ENCODE data around the gene COX5B. TPM values are rescaled to one million over a fixed set of nuclear protein-coding genes. Genes with fewer than 3 reads are reported as not detected.
"Not testable (repeated sequence)": the region's sequence is repeated elsewhere in the genome, so short reads cannot be mapped to it uniquely, and the experiment has no call there.

The COX5B gene
- polyA plus RNA-seq, 12 donors = 120 to 186 (median 161) TPM; not detected in 1

DNA sequence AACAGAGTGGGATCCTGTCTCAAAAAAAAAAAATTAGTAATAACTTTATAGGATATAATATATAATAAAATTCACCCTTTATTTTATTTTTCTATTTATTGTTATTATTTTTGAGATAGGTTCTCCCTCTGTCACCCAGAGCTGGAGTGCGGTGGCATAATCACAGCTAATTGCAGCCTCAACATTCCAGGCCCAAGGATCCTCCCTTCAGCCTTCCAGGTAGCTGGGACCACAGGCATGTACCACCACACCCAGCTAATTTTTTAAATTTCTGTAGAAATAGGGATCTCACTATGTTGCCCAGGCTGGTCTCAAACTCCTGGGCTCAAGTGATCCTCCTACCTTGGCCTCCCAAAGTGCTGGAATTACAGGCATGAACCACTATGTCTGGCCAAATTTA is 24.6 kb downstream of the COX5B start:
- no peak for DNase-seq

DNA sequence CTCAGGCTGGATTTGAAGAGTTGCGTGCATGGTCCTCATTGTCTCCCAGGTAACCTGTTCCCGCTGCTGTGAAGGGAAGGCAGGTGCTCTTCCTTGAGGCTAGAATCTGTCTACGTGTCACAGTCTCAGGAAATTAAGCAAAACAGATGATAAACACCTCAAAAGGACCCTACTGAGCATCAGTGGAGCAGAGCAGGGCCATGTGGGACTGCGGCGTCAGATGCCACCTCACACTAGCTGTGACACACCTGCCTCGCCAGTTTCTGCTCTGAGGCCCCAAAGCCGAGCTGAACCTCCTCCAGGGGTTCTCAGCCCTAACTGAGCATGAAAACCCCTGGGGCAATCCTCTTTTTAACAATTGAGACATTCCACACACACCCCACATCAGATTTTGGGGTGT is 25.7 kb downstream of the COX5B start:
- DNase-seq = no peak

DNA sequence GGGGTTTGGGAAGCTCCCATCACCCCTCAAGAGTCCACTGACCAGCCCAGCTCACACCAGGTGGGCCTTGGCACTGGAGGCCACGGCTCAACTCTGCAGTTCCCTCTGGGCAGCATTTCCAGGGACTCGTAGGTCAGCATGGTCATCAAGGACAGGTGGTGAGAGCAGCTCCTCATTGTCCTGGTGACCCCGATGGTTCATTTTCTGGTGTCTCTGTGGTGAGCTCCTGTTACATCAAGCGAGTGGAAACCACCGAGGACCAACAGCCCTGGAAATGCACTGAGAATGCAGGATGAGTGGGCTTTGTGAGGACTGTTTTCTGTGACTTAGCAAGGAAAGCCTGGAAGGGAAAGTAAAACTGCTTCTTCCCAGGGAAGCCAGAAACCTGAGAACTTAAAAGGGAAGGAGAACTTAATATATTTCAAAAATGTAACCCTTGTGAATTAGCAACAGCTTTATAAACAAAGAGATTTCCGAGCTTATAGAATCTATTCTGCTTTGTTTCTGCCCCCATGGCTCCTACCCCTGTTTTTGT is 26.8 kb downstream of the COX5B start:
- DNase-seq = not testable (repeated sequence)

DNA sequence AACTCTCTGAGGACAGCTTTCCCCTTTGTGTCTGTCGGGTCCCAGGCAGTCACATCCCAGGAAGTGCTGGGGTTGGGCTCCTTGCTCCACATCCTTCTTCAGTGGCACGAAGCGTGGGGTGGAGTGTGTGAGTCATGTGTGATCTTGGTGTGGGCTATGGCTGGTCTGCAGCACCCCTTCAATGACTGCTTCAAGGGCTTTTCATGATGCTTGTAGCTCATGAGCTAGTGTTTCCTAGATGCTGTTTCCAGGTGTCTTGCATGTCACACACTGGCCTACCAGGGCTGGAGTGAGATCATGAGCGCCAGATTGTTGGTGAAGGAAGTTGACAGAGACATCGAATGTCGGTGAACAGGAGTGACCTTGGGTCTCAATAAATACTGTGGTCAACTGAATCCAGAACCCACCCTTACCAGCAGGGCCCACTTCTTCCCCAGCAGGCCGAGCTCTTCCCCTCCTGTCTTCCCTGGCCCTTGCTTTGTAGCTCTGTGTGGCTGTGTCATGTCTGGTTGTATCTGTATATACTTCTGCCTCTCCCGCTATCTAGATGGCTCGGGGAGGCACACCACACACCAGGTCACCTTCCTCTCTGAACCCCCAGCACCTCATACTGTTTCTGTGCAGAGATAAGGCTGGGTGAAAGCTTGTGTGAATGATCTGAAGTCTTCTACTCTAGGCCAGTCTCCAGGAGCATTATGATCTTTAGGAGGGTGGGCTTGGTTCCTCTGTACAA is 27.5 kb downstream of the COX5B start:
- no peak for DNase-seq

DNA sequence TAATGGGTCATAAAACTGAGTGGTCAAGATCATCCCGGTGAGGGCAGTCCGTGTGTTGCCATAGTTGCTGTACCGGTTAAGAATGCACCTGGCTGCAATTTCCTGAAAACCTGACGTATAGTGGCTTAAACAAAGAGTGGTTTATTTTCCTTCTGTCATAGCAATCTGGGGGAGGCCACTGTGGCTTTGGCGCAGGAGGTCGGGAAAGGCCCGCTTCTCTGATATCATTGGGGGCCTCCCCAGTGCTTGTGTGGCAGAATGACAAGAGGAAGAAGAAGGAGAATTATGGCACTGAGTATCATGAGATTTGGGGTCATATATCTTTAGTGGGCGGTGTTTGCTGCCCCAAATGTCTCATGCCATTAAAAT is 28.0 kb downstream of the COX5B start:
- no peak for DNase-seq

DNA sequence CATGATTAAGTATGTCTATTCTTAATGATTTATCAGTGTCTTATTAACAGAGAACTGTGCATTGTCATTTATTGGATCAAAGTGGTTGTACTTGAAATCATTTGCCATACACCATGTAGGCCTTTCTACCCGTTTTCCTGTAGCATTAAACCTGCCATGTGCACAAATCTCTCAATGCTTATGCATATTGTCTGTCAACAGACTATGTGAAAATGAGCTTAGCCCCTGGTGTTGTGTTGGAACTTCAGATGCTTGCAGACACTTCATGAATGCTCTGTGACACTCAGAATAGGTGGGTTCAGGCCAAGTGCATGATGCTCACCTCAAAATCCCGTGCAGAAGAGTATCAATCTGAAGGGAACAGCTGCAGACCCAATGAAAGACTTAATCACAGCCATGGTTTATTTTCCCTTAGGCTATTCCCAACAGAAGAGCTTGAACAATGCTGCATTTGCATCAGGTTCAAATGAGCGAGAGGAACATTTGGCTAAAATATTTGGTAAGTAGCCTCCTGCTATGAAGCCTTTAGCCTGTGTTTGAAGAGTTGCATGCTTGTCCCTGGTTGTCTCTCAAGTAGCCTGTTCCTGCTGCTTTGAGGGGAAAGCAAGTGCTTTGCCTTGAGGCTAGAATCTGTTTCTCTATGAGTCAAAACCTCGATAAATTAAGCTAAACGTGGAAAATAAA is 29.7 kb downstream of the COX5B start:
- no peak for DNase-seq

DNA sequence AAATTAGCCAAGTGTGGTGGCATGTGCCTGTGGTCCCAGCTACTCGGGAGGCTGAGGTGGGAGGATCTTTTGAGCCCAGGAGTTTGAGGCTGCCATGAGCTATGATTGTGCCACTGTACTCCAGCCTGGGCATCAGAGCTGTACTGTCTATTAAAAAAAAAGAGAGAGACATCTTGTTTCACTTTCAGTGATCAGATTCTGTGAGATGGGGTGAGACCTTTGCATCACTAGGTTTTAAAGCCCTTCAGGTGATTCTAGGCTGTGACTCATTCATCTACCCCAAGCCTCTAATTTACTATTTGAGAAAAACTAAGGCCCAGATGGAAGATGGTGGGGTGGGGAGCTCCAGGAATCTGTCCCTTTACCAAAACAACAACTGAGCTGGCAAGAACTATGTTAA is 30.8 kb downstream of the COX5B start:
- DNase-seq = no peak

DNA sequence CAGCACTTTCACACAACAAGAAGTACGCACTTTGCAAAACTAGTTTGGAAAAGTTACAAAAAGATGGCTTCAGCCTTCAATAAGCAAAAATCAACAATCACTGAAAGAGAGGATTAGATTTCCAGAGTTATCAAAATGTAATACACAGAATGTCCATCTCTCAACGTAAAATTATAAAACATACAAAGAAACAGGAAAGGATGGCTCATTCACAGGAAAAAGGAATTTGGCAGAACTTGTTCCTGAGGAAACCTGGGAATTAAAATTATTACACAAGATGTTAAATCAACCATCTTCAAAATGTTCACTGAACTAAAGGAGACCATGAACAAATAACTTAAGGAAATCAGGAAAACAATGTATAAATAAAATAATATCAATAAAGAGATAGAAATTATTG is 31.6 kb downstream of the COX5B start:
- DNase-seq = no peak

DNA sequence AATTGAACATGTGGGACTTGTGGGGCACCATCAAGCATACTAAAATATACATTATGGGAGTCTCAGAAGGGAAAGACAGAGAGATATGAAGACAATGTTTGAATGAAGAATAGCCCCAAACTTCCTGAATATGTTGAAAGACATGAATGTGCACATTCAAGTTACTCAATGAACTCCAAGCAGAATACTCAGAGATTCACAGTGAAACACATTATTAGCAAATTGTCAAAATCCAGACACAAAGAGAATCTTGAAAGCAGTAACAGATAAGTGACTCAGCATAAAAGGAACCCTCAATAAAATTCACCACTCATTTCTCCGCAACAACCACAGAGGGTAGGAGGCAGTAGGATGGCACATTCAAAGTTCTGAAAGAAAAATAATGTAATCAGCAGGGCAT is 32.4 kb downstream of the COX5B start:
- DNase-seq = no peak

DNA sequence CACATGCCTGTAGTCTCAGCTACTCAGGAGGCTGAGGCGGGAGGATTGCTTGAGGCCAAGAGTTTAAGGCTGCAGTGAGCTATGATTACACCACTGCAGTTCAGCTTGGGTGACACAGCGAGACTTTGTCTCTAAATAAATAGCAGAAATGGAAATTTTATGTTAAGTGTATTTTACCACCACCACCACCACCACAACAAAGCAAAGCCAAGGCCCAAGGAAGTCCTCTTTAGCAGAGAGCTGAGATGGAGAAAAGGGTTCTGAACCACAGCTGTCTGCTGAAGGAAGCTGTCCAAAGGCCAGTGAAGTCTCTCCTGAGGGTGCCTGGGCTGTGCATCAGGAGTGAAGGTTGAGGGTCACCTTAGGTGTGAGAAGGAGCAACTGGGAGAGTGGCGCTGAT is 41.4 kb downstream of the COX5B start:
- not testable (repeated sequence) for DNase-seq

DNA sequence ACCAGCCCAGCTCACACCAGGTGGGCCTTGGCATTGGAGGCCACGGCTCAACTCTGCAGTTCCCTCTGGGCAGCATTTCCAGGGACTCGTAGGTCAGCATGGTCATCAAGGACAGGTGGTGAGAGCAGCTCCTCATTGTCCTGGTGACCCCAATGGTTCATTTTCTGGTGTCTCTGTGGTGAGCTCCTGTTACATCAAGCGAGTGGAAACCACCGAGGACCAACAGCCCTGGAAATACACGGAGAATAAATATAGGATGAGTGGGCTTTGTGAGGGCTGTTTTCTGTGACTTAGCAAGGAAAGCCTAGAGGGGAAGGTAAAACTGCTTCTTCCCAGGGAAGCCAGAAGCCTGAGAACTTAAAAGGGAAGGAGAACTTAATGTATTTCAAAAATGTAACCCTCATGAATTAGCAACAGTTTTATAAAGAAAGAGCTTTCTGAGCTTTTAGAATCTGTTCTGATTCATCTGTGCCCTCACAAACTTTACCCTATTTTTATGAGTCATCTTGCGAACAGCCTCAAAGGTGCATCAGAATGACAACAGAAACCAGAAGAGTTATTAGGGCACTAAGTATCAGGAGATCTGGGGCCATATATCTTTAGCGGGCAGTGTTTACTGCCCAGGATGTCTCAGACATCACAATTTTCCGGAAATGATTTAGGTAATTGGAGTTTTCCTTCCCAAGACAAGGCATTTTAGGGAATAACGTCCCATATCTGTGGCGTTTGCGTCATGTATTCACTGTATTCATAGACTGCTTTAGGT is 42.4 kb downstream of the COX5B start:
- DNase-seq = no peak

DNA sequence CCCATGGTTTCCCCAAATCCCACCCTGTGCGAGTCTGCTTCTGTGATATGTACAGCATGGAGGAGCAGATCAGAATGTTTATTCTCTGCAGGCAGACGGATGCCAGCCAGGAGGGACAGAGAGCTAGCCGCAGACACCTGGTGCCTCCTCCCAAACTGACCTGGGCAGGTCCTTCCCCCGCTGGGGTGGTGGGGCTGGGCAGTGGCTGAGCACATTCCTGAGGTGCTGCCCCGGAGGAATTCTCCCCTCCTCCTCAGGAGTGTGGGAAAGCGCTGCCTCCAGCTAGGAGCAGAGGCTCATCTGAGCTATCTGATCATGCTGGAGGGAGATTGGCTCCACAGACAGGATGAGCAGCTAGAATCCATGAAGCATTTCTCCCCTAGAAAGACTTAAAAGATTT is 45.3 kb downstream of the COX5B start:
- no peak for DNase-seq

DNA sequence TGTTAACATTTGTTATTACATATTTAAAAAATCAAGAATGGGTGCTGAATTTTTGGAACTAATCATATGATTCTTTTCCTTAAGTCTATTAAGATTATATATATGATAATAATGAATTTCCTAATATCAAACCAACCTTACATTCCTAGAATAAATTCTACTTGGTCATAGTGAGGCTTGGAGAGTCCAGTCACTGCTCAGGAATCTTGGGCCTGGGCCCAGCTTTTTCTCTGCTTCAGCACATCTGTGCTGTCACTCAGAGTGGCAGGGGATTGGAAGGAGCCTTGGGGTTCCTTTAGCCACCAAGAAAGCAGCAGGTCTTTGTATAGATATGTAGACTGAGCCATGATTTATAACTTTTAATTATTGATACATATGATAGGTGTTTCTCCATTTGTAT is 47.6 kb downstream of the COX5B start:
- DNase-seq = no peak

DNA sequence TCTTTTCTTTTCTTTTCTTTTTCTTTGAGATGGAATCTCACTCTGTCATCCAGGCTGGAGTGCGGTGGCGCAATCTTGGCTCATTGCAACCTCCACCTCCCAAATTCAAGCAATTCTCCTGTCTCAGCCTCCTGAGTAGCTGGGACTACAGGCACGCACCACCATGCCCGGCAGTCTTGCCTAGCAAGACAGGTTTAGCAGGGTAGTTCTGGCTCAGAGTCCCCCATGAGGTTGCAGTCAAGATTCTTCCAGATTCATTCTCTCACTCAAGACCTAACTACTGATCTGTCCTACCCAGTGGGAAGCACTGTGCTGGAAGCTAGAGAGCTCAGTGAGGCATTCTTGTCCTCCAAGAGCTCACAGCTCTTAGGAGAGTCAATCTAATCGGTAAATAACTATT is 49.9 kb downstream of the COX5B start:
- DNase-seq = no peak

DNA sequence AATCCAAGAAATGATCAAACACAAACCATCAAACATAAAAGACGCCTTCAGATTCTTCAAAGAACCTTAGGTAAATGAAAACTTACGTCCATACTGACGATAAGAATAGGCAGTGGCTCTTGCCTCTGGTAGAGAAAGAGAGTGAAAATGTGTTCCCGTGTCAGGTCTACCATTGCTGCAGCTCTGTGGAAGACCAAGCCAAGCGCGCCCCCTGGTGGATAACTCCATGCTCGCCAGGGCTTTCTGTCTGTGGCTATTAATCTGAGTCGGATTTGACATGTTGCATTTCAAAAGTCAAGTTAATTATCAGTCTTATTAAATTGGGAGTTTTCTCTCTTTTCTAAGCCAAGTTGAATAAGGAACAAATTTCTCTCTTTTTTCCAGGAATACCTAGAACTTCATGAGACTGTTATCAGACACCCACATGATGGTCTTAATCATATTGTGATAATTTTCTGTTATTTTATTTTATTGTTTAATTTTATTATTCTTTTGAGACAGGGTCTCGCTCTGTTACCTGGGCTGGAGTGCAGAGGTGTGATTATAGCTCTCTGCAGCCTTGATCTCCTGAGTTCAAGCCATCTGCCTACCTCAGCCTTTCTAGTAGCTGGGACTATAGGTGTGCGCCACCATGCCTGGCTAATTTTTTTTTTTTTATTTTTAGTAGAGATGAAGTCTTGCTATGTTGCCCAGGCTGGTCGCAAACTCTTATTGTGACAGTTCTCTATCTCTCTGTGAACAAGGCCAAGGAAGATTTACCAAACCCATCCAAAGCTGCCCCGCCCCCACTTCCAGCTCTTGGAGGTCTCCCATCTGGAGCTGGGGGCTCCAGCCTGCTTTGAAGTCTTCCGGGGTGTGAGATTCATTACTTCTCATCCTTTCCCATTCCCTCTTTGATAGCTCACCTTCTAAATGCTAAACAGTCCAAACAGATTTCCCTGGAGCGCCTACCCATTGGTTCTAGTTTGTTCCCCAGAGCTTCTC is 51.7 kb downstream of the COX5B start:
- peak; percentile 88 for DNase-seq

Other genes starting within 250 kb of the COX5B start
- 10 to 100 TPM in 10 of 12 donors, 1 to 10 TPM in 1, not detected in 1; 9.1 to 36.2 (median 21.9) TPM for gene ANKRD36B, start 56.2 kb upstream of the COX5B start, polyA plus RNA-seq (ENCODE audit: insufficient read length in 12 of 12)
- gene ACTR1B, start 18.0 kb downstream of the COX5B start, polyA plus RNA-seq (ENCODE audit: insufficient read length in 12 of 12) = 10 to 100 TPM in 11 of 12 donors, not detected in 1; 29.8 to 50.0 (median 43.0) TPM
- 10 to 100 TPM in 9 of 12 donors, 1 to 10 TPM in 1, not detected in 2; 6.6 to 31.4 (median 17.0) TPM for gene C2orf92, start 23.7 kb downstream of the COX5B start, polyA plus RNA-seq (ENCODE audit: insufficient read length in 12 of 12)
- gene ZAP70, start 67.5 kb downstream of the COX5B start, polyA plus RNA-seq (ENCODE audit: insufficient read length in 12 of 12) = 1 to 10 TPM in 11 of 12 donors, not detected in 1; 1.5 to 9.0 (median 2.9) TPM

Data from muscle of arm (tissue), 12 donors.